ENCODE data around the gene MTMR3.

GRCh38 chr22:30064172-30064571 lies 181.2 kb downstream of the MTMR3 start:
- TF ChIP-seq, protein P1, sequence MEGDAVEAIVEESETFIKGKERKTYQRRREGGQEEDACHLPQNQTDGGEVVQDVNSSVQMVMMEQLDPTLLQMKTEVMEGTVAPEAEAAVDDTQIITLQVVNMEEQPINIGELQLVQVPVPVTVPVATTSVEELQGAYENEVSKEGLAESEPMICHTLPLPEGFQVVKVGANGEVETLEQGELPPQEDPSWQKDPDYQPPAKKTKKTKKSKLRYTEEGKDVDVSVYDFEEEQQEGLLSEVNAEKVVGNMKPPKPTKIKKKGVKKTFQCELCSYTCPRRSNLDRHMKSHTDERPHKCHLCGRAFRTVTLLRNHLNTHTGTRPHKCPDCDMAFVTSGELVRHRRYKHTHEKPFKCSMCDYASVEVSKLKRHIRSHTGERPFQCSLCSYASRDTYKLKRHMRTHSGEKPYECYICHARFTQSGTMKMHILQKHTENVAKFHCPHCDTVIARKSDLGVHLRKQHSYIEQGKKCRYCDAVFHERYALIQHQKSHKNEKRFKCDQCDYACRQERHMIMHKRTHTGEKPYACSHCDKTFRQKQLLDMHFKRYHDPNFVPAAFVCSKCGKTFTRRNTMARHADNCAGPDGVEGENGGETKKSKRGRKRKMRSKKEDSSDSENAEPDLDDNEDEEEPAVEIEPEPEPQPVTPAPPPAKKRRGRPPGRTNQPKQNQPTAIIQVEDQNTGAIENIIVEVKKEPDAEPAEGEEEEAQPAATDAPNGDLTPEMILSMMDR (IDR thresholded peaks at IDR 0.05; ENCODE audit: insufficient read depth, low read depth, low read length): no peak
- no peak for TF ChIP-seq EZH2 (IDR thresholded peaks at IDR 0.05; ENCODE audit: insufficient read depth, low read length)
